GM21529 (cell line): ENCODE results near the gene TAS2R60.
"Not testable (repeated sequence)": the region's sequence is repeated elsewhere in the genome, so short reads cannot be mapped to it uniquely, and the experiment has no call there.

Experiments
- ATAC-seq: cut with Tn5 transposase; IDR thresholded peaks from one replicate; pipeline ENCODE4 v1.9.1; 2021; ENCODE audit not compliant: unreplicated experiment

Gene TAS2R60

DNA sequence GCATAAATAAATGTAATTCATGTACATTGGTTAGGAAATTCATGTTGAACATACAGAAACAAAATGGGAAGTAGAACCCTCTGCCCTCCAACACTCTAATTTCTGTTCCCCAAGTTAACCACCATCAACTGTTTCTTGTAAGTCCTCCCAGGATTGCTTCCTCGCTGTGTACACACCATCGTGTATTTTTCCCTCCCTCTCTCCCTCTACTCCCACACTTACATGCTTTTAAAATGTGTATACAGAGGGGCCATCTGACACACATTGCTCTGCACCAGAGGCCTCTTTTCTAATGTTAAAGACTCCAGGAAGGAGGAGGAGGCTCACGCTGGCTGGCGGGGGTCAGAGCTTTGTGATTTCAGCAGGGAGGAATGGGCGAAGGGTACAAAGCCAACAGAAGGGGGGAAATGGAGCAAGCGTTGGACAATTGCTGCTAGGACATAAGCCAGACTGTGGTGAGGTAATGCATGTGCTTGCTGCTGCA lies 32.7 kb upstream of the TAS2R60 start:
- no peak for ATAC-seq

DNA sequence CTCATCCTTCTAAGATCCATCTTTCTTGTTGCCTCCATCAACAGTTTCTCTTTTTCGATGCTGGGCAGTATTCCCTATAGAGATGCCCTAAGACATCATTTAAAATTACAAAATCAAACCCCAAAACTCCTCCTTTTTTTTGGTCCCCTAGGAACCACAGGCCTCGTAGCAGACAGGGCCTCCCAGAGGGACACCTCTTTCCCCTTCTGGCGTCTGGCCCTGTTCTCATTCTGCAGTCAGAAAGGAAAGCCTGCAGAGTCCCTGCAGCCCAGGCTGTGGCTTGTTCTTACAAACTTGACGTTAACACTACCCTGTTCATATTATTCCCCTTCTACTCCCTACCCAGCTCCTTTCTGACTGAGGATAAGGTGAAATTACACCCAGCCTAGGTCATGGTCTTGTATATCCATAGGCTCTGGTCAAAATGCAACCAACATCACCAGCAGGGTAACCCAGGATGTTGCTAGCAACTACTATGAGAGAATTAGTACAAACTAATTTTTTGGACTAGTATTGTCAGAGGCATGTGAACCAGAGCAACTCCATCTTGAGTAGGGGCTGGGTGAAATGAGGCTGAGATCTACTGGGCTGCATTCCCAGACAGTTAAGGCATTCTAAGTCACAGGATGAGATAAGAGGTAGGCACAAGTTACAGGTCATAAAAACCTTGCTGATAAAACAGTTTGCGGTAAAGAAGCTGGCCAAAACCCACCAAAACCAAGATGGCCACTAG lies 31.1 kb upstream of the TAS2R60 start:
- no peak for ATAC-seq

DNA sequence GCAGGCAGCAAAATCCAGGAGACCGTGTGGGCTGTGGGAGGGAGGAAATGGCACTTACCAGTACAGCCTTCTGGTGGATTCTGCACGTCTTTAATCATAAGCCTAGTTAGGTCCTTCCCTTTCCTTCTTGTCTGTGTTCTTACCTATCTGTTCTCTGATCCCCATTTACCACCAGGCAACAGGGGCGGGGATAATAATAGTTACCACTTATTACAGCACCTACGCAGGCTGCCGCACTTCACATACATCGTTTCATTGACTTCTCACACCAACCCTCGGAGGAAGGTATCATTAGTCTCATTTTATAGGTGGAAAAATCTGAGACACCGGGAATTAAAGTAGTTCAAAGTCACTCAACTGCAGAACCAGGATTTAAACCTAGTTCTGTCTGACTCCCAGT lies 30.1 kb upstream of the TAS2R60 start:
- ATAC-seq: no peak

DNA sequence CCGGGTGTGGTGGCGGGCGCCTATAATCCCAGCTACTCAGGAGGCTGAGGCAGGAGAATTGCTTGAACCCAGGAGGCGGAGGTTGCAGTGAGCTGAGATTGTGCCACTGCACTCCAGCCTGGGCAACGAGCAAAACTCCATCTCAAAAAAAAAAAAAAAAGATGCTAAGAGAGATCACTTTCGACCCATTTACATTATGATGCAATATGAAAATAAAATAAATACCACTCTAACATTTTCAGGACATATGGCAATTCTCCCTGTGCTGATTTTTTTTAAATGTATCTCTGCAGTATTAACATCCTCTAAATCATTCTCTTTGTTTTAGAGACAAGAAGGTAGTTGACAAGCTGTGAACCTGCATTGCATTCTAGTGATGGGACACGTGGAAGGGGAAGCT lies 28.0 kb upstream of the TAS2R60 start:
- not testable (repeated sequence) for ATAC-seq

DNA sequence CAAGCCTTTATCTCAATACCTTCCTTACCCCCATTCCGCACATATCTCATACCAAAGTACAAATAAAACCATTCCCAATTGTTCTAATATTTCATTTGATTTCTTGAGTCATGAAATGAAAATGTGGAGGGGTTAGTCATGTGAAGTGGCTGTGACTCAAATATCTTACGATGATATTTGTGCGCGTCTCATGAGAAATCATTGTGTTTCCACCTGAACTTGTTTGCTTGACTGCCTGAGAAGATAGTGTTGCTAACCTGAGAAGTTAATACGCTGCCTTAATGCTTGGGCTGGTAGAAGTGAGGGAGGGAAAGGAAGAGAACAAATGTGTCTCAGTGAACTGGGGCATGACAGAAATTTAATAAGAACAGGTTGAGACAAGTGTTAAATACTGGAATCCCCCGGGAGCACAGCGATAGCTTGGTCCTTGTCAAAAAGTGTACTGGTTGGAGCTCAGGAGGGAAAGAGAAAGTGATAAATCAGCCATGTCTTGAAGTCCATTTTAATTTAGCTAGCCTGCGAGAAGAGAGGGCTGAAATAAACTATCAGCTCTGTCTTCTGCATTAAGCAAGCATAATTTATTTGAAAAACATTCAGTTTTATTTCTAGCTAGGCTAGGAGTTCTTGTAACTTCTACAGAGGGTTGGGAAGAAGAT lies 27.4 kb upstream of the TAS2R60 start:
- ATAC-seq: no peak

DNA sequence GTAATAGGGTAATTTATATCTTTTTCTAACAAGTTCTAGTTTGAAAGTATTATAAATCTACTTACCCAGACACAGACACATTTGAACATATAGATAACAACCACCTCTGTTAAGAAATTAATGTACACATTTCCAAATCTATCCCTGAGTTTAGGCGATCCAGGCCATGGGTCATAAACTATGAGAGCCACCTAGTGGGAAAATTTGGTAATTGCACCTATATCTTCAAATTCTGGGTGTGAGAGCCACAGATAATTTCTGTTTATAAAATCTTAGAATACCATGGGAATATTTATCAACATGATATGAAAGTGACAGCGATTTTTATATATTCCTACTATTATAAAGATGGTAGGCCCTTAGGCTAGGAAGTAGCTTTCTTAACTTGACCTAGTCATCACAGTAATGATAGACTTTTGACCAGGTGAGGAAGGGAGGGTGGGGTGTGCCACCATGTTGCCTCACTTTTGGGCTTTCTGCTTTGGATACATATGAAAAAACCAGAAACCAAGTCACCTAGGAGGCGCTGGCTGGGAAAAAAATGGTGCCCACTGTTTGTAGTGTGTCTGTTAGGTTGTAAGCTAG lies 26.6 kb upstream of the TAS2R60 start:
- peak; percentile 77 for ATAC-seq

DNA sequence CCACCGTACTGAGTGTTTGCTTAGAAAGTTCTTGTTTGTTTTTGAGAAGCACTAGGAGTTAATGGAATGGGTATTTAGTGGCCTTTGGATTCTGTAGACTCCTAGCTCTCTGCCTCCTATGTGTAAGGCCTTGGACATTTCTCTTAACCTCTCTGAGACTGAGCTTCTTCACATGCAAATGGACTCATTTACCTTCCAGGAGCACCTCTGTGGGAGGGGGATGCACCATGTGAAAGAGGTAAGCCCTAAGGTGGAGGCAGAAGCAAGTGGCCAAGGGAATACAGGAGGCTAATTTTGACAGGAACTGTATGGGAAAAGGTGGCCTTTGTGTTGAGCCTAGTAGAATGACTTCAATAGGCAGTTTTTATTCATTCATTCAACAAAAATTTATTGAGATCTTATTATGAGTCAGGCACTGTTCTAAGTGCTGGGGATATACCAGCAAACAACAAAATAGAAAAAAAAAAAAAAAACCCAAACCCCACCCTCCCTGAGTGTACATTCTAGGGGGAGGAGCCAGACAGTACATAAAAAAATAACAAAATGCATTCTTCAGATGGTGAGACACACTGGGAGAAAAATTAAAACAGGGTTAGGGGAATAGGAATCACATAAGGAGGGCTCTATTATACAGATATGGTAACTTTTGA lies 25.4 kb upstream of the TAS2R60 start:
- no peak for ATAC-seq

DNA sequence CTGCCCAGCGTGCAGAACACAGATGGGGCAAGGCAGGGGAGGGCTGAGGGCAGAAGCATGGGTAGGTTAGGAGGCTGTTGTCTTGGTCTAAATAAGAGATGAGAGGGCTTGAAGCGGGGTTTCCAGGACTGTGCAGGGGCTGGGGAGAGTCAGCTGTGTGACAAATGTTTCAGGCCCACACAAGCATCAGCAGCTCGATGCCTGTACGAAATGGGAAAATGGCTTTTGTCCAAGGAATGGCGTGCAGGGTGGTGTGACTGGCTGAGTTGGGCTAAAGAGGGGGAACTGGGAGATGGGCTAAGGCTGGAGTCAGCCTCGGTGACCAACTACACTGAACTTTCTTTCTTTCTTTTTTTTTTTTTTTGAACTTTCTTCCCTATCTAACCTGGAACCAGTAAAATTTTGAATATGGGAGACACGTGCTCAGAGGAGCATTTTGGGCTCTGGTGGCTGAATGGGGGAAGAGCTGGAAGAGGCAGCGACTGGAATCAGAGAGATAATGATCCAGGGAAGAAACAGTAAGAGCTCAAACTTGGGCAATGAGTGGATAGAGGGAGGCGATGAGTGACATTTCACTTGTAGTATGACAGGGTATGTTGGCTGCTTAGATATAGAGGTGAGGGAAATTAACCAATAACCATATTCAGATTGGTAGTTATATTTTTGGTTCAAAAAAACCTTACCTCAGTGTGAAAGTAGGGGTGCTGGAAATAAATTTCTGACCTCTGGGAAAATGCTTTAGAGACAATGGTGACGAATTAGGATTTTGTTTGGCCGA lies 24.4 kb upstream of the TAS2R60 start:
- ATAC-seq: no peak

DNA sequence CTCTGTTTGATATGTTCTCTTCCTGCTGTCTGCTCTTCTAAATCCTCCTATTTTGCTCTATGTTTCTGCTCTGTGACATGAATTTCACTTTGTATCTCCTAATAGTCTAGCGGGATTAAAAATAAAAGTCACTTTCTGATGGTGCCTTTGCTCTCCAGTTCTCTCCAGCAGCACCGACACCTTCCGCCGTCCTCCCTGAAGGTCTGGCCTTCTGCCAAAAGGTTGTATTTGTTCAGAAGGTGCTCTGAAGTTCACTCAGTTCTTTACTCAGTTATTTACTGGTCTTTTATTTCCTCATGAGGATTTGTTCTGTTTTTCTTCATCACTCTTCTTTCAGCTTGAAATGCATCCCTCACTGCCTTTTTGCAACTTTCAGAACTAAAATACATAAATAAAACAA lies 23.4 kb upstream of the TAS2R60 start:
- ATAC-seq: no peak

DNA sequence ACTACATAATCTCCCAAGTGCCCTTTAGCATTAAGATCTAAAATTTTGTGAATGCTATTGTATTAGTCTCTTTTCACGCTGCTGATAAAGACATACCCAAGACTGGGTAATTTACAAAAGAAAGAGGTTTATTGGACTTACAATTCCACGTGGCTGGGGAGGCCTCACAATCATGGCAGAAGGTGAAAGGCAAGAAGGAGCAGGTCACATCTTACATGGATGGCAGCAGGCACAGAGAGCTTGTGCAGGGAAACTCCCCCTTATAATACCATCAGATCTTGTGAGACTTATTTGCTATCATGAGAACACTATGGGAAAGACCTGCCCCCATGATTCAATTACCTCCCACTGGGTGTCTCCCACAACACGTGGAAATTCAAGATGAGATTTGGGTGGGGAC lies 22.6 kb upstream of the TAS2R60 start:
- ATAC-seq: not testable (repeated sequence)

DNA sequence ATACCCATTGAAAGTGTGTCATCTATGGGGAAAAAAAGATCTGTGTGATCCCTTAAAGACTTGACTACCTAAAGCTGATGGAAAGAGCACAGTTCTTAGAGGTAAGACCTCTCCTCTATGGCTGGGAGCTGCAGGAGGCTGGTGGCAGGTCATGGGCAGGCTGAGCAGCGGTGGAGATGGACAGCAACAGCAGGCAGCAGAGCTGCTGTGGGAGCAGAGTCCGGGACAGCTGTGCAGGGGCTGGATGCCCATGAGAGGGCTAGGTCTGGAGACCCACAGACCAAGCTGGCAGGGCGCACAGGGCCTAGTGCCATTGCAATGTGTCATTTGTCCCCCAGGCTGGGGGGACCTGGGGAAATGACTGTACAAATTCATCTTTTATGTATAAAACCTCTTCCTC lies 21.2 kb upstream of the TAS2R60 start:
- no peak for ATAC-seq

DNA sequence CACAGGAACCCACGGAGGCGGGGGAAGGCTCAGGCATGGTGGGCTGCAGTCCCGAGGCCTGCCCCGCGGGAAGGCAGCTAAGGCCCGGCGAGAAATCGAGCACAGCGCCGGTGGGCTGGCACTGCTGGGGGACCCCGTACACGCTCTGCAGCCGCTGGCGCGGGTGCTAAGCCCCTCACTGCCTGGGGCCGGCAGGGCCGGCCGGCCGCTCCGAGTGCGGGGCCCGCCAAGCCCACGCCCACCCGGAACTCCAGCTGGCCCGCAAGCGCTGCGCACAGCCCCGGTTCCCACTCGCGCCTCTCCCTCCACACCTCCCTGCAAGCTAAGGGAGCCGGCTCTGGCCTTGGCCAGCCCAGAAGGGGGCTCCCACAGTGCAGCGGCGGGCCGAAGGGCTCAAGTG lies 18.8 kb upstream of the TAS2R60 start:
- not testable (repeated sequence) for ATAC-seq

DNA sequence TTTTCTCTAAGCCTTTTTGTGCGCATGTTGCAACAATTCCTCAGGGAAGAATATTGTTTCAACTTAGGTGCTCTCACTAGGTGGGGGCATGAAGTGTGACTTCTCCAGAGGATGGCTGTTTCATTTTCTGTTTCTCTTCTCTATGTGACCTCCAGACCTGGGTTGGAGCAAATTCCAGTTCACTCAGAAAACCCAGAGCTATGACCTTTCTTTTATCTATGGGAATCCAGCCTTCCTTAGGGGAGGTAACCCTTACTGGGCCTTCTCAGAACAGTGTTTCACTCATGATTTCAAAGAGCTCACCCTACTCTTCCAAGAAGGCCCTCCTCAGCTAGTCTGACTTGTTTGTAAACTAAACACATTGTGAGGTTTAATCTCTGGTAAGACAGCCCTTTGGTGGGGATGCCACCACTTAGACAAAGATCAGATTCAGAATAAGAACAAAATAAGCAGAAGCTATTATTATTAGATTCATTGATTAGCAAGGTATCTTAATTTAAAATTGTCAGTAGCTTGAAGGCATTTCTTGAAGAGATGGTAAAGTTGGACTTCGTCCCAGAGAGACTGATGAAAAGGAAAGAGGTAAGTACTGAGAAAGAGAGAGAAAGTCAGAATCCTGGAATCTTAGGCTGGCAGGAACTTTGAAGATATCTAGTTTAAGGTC lies 16.6 kb upstream of the TAS2R60 start:
- no peak for ATAC-seq

DNA sequence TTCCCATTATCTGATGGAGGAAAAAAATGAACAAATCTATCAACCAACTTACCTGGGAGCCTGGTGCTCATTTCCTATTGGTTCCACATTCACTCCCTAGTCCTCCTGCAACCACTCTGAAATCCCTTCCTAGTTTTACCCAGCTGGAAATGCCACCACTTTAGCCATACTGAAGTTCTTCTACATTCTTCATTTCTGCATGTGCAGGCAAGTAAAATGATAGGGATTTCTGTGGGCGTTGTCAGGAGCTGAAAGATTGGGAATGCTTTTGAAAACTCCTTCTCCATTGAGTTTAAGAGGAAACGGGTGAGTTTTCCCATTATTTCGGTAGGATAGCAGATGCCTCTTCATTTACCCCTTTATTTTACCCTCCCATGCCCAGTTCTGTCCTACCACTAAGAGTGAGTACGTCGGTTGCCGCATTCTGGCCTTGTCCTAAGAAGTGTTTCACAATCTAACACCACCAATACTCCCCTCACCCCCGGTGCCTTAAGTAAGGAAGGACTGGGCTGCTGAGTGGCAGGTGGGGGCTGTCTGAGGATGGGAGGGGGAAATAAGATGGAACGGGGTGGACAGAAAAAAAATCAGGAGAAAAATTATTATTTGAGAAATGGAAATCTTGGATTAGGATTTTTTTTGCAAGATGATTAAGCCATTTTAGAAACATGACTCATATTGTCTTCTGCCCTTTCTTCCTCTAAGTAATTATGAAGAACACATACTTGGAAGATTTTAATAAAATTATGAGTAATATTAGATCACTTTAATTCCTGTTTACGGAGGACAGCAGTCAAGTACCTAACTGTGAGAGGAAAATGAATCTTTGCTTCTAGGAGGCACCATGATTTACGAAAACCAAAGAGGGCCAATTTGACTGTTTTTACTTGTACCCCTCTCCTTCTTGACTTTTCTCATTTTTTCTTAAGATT lies 13.2 kb upstream of the TAS2R60 start:
- no peak for ATAC-seq

DNA sequence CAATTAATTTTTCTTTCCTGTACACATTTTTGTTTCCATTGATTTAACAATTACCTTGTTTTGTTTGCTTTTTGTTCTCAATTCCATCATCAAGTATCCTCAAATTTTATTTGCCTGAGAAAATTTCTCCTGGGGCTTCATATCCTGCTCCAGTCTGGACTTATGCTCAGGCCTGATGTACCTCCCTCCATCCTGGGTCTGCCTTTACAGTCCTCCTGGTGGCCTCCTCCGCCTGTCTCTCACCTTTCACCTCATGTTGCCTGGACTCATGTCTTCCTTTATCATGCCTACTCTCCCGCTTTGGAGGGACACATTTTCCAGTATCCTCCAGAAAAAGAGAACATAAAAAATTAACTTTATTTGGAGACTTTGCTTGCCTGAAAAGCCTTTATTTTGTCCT lies 12.1 kb upstream of the TAS2R60 start:
- ATAC-seq: no peak

DNA sequence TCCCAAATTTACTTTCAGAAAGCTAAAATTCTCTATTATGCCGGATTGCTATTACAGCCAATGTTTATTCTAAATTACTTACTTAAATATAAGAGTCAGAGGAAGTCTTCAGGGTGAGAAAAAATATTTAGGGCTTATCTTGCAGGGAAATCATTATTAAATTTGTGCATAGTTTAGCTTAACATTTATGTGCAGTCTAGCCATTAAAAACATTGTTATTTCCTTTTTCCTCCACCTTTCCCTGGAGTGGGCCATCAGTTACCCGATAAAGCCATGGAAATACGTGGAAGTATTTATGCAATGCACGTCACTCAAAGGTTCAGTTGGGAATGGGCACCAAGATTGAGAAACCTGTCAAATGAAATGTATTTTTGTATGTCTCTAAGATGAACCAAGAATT lies 9.5 kb upstream of the TAS2R60 start:
- ATAC-seq: no peak

DNA sequence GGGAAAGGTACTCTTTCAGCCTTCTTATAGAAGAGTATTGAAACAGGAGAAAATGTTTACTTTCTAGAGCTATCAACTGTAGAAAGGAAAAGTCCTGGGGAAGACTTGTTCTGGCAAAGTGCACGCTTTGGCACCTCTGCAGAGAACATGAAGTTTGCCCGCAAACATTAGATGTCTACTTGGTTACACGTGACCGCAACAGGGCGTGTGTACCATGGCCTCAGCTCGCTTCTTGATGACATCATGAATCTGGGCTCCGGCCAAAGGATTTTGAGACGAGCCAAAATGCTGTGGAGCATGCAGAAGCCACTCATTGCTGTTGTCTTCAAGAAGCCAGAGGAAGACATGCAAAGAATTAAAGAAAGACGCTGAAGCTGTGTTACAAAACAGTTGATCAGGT lies 8.6 kb upstream of the TAS2R60 start:
- no peak for ATAC-seq

DNA sequence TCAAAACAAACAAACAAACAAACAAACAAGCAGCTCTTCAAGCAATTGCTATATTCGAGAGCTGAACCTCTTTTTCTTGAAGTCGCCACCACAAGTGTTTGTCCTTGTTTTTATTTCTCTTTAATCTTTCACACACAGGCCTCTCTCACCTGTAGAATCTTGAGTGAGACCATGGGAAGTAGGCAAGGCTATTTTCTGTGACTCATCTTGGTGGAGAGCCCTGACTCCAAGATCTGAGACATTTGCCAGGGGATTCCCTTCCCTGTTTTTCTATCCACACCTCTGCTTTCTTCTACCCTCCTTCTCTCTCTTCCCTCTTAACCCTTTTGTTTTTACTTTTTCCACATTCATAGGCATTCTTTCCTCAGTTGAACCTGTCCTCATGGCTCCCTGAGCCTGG lies 8.0 kb upstream of the TAS2R60 start:
- ATAC-seq: no peak

DNA sequence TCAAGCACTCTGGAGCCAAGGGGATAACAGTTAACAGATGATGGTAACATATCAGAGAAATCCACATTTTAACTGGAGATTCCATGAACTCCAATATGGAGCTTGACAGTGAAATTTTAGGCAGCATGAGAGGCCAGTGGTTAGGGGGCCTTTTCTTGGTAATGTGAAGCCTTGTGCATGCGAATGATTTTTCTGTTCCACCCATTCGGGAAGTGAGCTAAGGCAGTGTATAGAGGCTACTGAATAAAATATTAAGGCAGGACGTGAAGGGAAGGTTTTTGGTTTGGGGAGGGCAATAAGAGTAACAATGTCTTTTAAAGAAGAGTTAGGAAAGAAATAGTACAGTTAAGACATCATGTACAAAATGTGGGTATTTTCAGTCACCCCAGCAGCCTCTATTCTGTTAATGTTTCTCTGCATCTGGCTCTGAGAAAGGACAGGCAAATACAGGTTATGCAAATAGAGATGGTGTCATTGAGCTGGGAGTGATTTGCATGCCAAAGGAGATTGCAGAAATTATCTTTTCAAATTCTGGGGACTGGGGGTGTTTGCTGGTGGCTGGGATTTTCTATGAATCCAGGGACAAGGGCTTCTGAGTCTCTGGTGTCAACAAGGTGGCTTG lies 6.8 kb upstream of the TAS2R60 start:
- peak; percentile 78 for ATAC-seq
